GM23338 (cell line): ENCODE results near the gene HRC. TPM values are rescaled to one million over a fixed set of nuclear protein-coding genes. Genes with fewer than 3 reads are reported as not detected.
A peak's percentile ranks its signal among the peaks of the same experiment; 100 is the strongest.

Experiments
- ATAC-seq: fragments of 200-7000 bp; cut with Tn5 transposase; 3 replicates; pipeline ENCODE4 v1.9.1; 2020
- DNase-seq: peaks from one replicate; pipeline ENCODE4 v3.0.0-alpha.2; 2015; ENCODE audit warnings: low spot score
- H2AFZ ChIP-seq: fragments of 200-600 bp; sonication (generic); 2 replicates; pipeline ENCODE4 v1.8.0; 2016; ENCODE audit warnings: antibody characterized with exemption, mild to moderate bottlenecking, moderate library complexity
- H3F3A ChIP-seq: fragments of 200-600 bp; sonication (generic); replicated peaks from 2 replicates; pipeline ENCODE4 v1.8.0; 2017; ENCODE audit warnings: antibody characterized with exemption, mixed run types, low read depth
- H3K27ac ChIP-seq: fragments of 200-600 bp; sonication (generic); 2 replicates; pipeline ENCODE4 v1.6.1; 2016; ENCODE audit warnings: low read depth
- H3K27me3 ChIP-seq: fragments of 200-600 bp; sonication (generic); 2 replicates; pipeline ENCODE4 v1.8.0; 2016; ENCODE audit warnings: mild to moderate bottlenecking, mixed run types, moderate library complexity; ENCODE audit not compliant: insufficient read depth
- H3K36me3 ChIP-seq: fragments of 200-600 bp; sonication (generic); 2 replicates; pipeline ENCODE4 v1.8.0; 2016; ENCODE audit warnings: mild to moderate bottlenecking; ENCODE audit not compliant: insufficient read depth
- H3K4me1 ChIP-seq: fragments of 200-600 bp; sonication (generic); 2 replicates; pipeline ENCODE4 v1.8.0; 2016; ENCODE audit warnings: mild to moderate bottlenecking, moderate library complexity; ENCODE audit not compliant: insufficient read depth
- H3K4me2 ChIP-seq: fragments of 200-600 bp; sonication (generic); 2 replicates; pipeline ENCODE4 v1.7.1; 2017; ENCODE audit warnings: mixed run types
- H3K4me3 ChIP-seq: fragments of 200-600 bp; sonication (generic); 2 replicates; pipeline ENCODE4 v1.6.1; 2016; ENCODE audit warnings: mixed run types
- H3K79me2 ChIP-seq: fragments of 200-600 bp; sonication (generic); replicated peaks from 2 replicates; pipeline ENCODE4 v1.8.0; 2017; ENCODE audit warnings: mild to moderate bottlenecking; ENCODE audit not compliant: insufficient read depth
- H3K9me2 ChIP-seq: fragments of 200-600 bp; sonication (generic); 2 replicates; pipeline ENCODE4 v1.8.0; 2017; ENCODE audit not compliant: insufficient read depth
- H4K20me1 ChIP-seq: fragments of 200-600 bp; sonication (generic); replicated peaks from 2 replicates; pipeline ENCODE4 v1.8.0; 2017; ENCODE audit warnings: mild to moderate bottlenecking; ENCODE audit not compliant: insufficient read depth
- H3K27ac Mint-ChIP-seq: 2 replicates; pipeline ENCODE4 v1.8.0; 2020; ENCODE audit warnings: inconsistent platforms, mild to moderate bottlenecking, moderate library complexity, mixed read lengths
- H3K27me3 Mint-ChIP-seq: 3 replicates; pipeline ENCODE4 v1.8.0; 2022; ENCODE audit warnings: low read depth, mild to moderate bottlenecking, moderate library complexity, mixed read lengths, inconsistent platforms; ENCODE audit not compliant: insufficient read depth, poor library complexity
- H3K36me3 Mint-ChIP-seq: 3 replicates; pipeline ENCODE4 v1.8.0; 2021; ENCODE audit warnings: low read depth, mild to moderate bottlenecking, inconsistent platforms, moderate library complexity, mixed read lengths
- H3K4me1 Mint-ChIP-seq: 3 replicates; pipeline ENCODE4 v1.8.0; 2020; ENCODE audit warnings: mild to moderate bottlenecking, inconsistent platforms, mixed read lengths
- H3K4me3 Mint-ChIP-seq: 3 replicates; pipeline ENCODE4 v1.8.0; 2021; ENCODE audit warnings: moderate library complexity, mild to moderate bottlenecking, inconsistent platforms, mixed read lengths
- H3K9me3 Mint-ChIP-seq: 3 replicates; pipeline ENCODE4 v1.8.0; 2020; ENCODE audit warnings: moderate library complexity, mild to moderate bottlenecking, inconsistent platforms, mixed read lengths
- CTCF ChIP-seq, 2 experiments: fragments of 200-600 bp in 1 of 2; sonication (generic) in 1 of 2; conservative IDR thresholded peaks; 2 replicates each; pipeline versions ENCODE4 v1.5.1 to v1.6.1; 2016 to 2017; ENCODE audit warnings: antibody characterized with exemption in 2 of 2, low read depth in 2 of 2, mild to moderate bottlenecking in 2 of 2, moderate library complexity in 1 of 2
- JUNB ChIP-seq: IDR thresholded peaks from one replicate; pipeline ENCODE4 v1.6.1; 2016; ENCODE audit warnings: antibody characterized with exemption; ENCODE audit not compliant: unreplicated experiment
- POLR2AphosphoS5 ChIP-seq: IDR thresholded peaks from 2 replicates; pipeline ENCODE4 v1.6.1; 2016; ENCODE audit warnings: antibody characterized with exemption, low read depth
- REST ChIP-seq: IDR thresholded peaks from one replicate; pipeline ENCODE4 v1.6.1; 2018; ENCODE audit warnings: antibody characterized with exemption; ENCODE audit not compliant: unreplicated experiment
- ZNF331 ChIP-seq: fragments of 250-450 bp; sonication (Bioruptor Pico); IDR thresholded peaks from 2 replicates; pipeline ENCODE4 v1.5.0; 2020; ENCODE audit warnings: low read depth, mild to moderate bottlenecking, moderate library complexity
- polyA plus RNA-seq: library from polyadenylated mRNA; unstranded; fragments of >200 nt; fragmentation: Nextera tagmentation; extraction: Ambion mirVana; gene quantifications from 2 replicates; pipeline ENCODE4 v1.2.1, GENCODE V29; 2016
- total RNA-seq: library from RNA; depleted of rRNA; stranded (reverse); fragments of >200 nt; shearing (Covaris generic); gene quantifications from 2 replicates; pipeline ENCODE4 v1.2.3, GENCODE V29; 2014

HRC gene
- total and polyA plus RNA-seq, 2 experiments from 2014 or later: 1.4 to 2.0 TPM

GRCh38 chr19:49167857-49168409 is 12.7 kb upstream of the HRC start:
- no peaks in the 10 kb centered on the region for H3K79me2 ChIP-seq

GRCh38 chr19:49165865-49166301 is 10.7 kb upstream of the HRC start:
- no peak overlapping the region for H3K4me3 Mint-ChIP-seq
- H3K4me1 Mint-ChIP-seq: peaks cover 6% of the 10 kb centered on the region; the same call in 2 of the 3 replicates

More at GRCh38 chr19:49167857-49168409, 12.7 kb upstream of the HRC start:
- no peaks in the 10 kb centered on the region for H3K9me3 Mint-ChIP-seq
- no peak overlapping the region for H3K4me3 ChIP-seq
- no peak overlapping the region for H3K27ac ChIP-seq
- 0 out of 2 replicates have a peak, but pooled peaks cover 2% of the 10 kb centered on the region for H3F3A ChIP-seq
- H3K36me3 Mint-ChIP-seq: no peaks in the 10 kb centered on the region
- ATAC-seq (no peak), DNase-seq (no peak)
- H3K27me3 ChIP-seq: 0 out of 2 replicates have a peak, but pooled peaks cover 12% of the 10 kb centered on the region
- no peak overlapping the region; the same call in 2 of the 3 replicates for H3K4me3 Mint-ChIP-seq
- H3K4me2 ChIP-seq: no peak overlapping the region
- no peaks in the 10 kb centered on the region for H3K9me2 ChIP-seq
- peaks cover 2% of the 10 kb centered on the region for H3K27me3 Mint-ChIP-seq
- no peak overlapping the region for H3K27ac Mint-ChIP-seq
- H4K20me1 ChIP-seq: no peaks in the 10 kb centered on the region
- H3K4me1 Mint-ChIP-seq: peaks cover 6% of the 10 kb centered on the region; the same call in 2 of the 3 replicates
- no peak overlapping the region for H2AFZ ChIP-seq
- H3K4me1 ChIP-seq: peaks cover 7% of the 10 kb centered on the region; the same call in 1 of the 2 replicates
- no peak for TF ChIP-seq JUNB
- TF ChIP-seq ZNF331 (CRISPR knock-in tag): no peak
- TF ChIP-seq POLR2AphosphoS5: no peak
- H3K36me3 ChIP-seq: no peaks in the 10 kb centered on the region

More at GRCh38 chr19:49165865-49166301, 10.7 kb upstream of the HRC start:
- peaks cover 2% of the 10 kb centered on the region for H3K27me3 Mint-ChIP-seq
- H3K4me1 ChIP-seq: peaks cover 7% of the 10 kb centered on the region; the same call in 1 of the 2 replicates
- H3K79me2 ChIP-seq: no peaks in the 10 kb centered on the region
- no peaks in the 10 kb centered on the region for H3K36me3 Mint-ChIP-seq
- no peaks in the 10 kb centered on the region for H4K20me1 ChIP-seq
- DNase-seq (peak; percentile 48), ATAC-seq (peak; percentile 93)
- peak overlapping the region; percentile 84 for H2AFZ ChIP-seq
- H3K4me2 ChIP-seq: peak overlapping the region; percentile 81
- TF ChIP-seq CTCF (conservative IDR thresholded peaks at IDR 0.05; ENCODE audit: low read depth in 2 of 2) (peak; percentile 45 to 50), REST (no peak)
- no peaks in the 10 kb centered on the region for H3K36me3 ChIP-seq
- no peaks in the 10 kb centered on the region for H3K9me2 ChIP-seq
- H3K9me3 Mint-ChIP-seq: no peaks in the 10 kb centered on the region
- peak overlapping the region; percentile 55 for H3K4me3 ChIP-seq
- no peak overlapping the region for H3K27ac Mint-ChIP-seq
- no peak overlapping the region for H3K27ac ChIP-seq
- H3K27me3 ChIP-seq: 0 out of 2 replicates have a peak, but pooled peaks cover 12% of the 10 kb centered on the region
- H3F3A ChIP-seq: 0 out of 2 replicates have a peak, but pooled peaks cover 2% of the 10 kb centered on the region
